ENCODE data around the gene DOCK2.
"Not testable (repeated sequence)": the region's sequence is repeated elsewhere in the genome, so short reads cannot be mapped to it uniquely, and the experiment has no call there.

Gene DOCK2

GRCh38 chr5:169831331-169831730, 194.3 kb downstream of the DOCK2 start:
- CTCF ChIA-PET: interaction anchor here (0.6 kb wide), 1 partner anchor 11 kb away, joined by 3 read pairs; no protein-coding TSS in a partner anchor
- POLR2A ChIA-PET (ENCODE audit: low non-redundant PET): no interaction called here
- peak; percentile 68 for DNase-seq (ENCODE audit: low spot score)
- no peak overlapping the region for H3K27ac ChIP-seq
- no peak for TF ChIP-seq CTCF (conservative IDR thresholded peaks at IDR 0.05; ENCODE audit: low read depth)

- no peak overlapping the region for H3K27ac ChIP-seq
- ChIA-PET POLR2A (ENCODE audit: low non-redundant PET) (no interaction called here), CTCF (no interaction called here)
- DNase-seq (ENCODE audit: low spot score): no peak
- no peak for TF ChIP-seq CTCF (conservative IDR thresholded peaks at IDR 0.05; ENCODE audit: low read depth)
Observed at GRCh38 chr5:169832304-169832703, 195.2 kb downstream of the DOCK2 start.

GRCh38 chr5:169832845-169833244, 195.8 kb downstream of the DOCK2 start:
- TF ChIP-seq CTCF (conservative IDR thresholded peaks at IDR 0.05; ENCODE audit: low read depth): no peak
- ChIA-PET POLR2A (ENCODE audit: low non-redundant PET) (no interaction called here), CTCF (interaction anchor here (0.6 kb wide), 2 partner anchors 482 to 493 kb away, joined by 3 read pairs; no protein-coding TSS in a partner anchor)
- no peak for DNase-seq (ENCODE audit: low spot score)
- no peak overlapping the region for H3K27ac ChIP-seq

- CTCF ChIA-PET; POLR2A ChIA-PET (ENCODE audit: low non-redundant PET); DNase-seq (ENCODE audit: low spot score); H3K27ac ChIP-seq: not testable (repeated sequence)
Observed at GRCh38 chr5:169833681-169834292, 196.7 kb downstream of the DOCK2 start.

- CTCF ChIA-PET; POLR2A ChIA-PET (ENCODE audit: low non-redundant PET); H3K27ac ChIP-seq; DNase-seq (ENCODE audit: low spot score): not testable (repeated sequence)
Observed at GRCh38 chr5:169834540-169834939, 197.5 kb downstream of the DOCK2 start.

GRCh38 chr5:169836835-169837536, 199.9 kb downstream of the DOCK2 start:
- DNase-seq (ENCODE audit: low spot score): no peak
- H3K27ac ChIP-seq: no peak overlapping the region
- no peak for TF ChIP-seq CTCF (conservative IDR thresholded peaks at IDR 0.05; ENCODE audit: low read depth)
- ChIA-PET POLR2A (ENCODE audit: low non-redundant PET) (no interaction called here), CTCF (interaction anchor here (0.6 kb wide), 1 partner anchor 16 kb away, joined by 3 read pairs; no protein-coding TSS in a partner anchor)

- CTCF ChIA-PET: no interaction called here
- TF ChIP-seq CTCF (conservative IDR thresholded peaks at IDR 0.05; ENCODE audit: low read depth): no peak
Observed at GRCh38 chr5:169837686-169838085, 200.6 kb downstream of the DOCK2 start.

More at GRCh38 chr5:169837686-169838085, 200.6 kb downstream of the DOCK2 start:
- no peak overlapping the region for H3K27ac ChIP-seq
- DNase-seq (ENCODE audit: low spot score): no peak
- POLR2A ChIA-PET (ENCODE audit: low non-redundant PET): no interaction called here
